ENCODE measurements around the gene AIM2. TPM values are rescaled to one million over a fixed set of nuclear protein-coding genes. Genes with fewer than 3 reads are reported as not detected.

AIM2 gene
- total and polyA plus RNA-seq, 10 of the 15 experiments (the other 5 are each of a cell fraction or from before 2014, with no cell fraction given) = 7.9 to 35.7 (median 12.8) TPM

- no peaks in the 10 kb centered on the region for H4K20me1 ChIP-seq (ENCODE audit: control insufficient read depth, insufficient read depth)
- H2AFZ ChIP-seq (ENCODE audit: control insufficient read depth, low read depth, low read length) = no peak overlapping the region
- H3K27ac ChIP-seq (ENCODE audit: control insufficient read depth, insufficient read depth) = no peak overlapping the region
- H3K9me3 ChIP-seq (replicated peaks; ENCODE audit: control insufficient read depth, insufficient read depth, low read length) = no peaks in the 10 kb centered on the region
- in situ Hi-C loops (cut with MboI) = loop anchor here (10.0 kb wide), 1 partner anchor 780 kb away; the partner anchor contains the start of gene CD1C
- H3K9ac ChIP-seq (ENCODE audit: control insufficient read depth, insufficient read depth, low read length) = no peak overlapping the region
- peaks cover 1 to 12% of the 10 kb centered on the region in 2 experiments; a peak in 1 of 4 replicates for H3K36me3 ChIP-seq (ENCODE audit: control insufficient read depth in 2 of 2, insufficient read depth in 2 of 2, low read length in 1 of 2)
- ATAC-seq = no peak
- BruUV-seq (replicated peaks) = no TSS peak
- intact Hi-C loops (cut with micrococcal nuclease; ENCODE audit: unreplicated experiment) = no loop called here
- no peak overlapping the region for H3K4me2 ChIP-seq (ENCODE audit: control insufficient read depth, insufficient read depth)
- H3K79me2 ChIP-seq (ENCODE audit: control insufficient read depth, insufficient read depth, low read length) = peaks cover 2% of the 10 kb centered on the region
- no peak for FAIRE-seq
- DNase-seq (ENCODE audit: low read depth, low spot score) = no peak
- ChIA-PET POLR2A (no interaction called here), RAD21 (ENCODE audit: unreplicated experiment) (no interaction called here), SMC1A (ENCODE audit: uncharacterized antibody, unreplicated experiment) (interaction anchor here (1.5 kb wide), 1 partner anchor 12 kb away, joined by 7 read pairs; the partner anchor contains the start of gene AIM2), CTCF (interaction anchor here (1.8 kb wide), 1 partner anchor 25 kb away, joined by 5 read pairs; no protein-coding TSS in a partner anchor)
- TF ChIP-seq NR2C2 (IDR thresholded peaks at IDR 0.05; ENCODE audit: borderline replicate concordance, control insufficient read depth, insufficient read length, low read depth) (no peak), NFYA (IDR thresholded peaks at IDR 0.05; ENCODE audit: borderline replicate concordance, low read depth, low read length) (no peak), TCF12 (IDR thresholded peaks at IDR 0.05; ENCODE audit: low read depth, low read length) (no peak), BACH1 (IDR thresholded peaks at IDR 0.05; ENCODE audit: borderline replicate concordance) (no peak)
- no peaks in the 10 kb centered on the region for H3K27me3 ChIP-seq (replicated peaks in 1 of 2; ENCODE audit: control insufficient read depth in 2 of 2, insufficient read depth in 2 of 2, low read length in 1 of 2)
- 97% methylated on average over 8 of the region's 8 CpGs for WGBS (ENCODE audit: insufficient coverage, insufficient replicate concordance, low lambda C conversion rate, missing lambda C conversion rate)
- H3K4me1 ChIP-seq (ENCODE audit: control insufficient read depth, insufficient read depth, low read length) = peaks cover 35% of the 10 kb centered on the region
- no peak overlapping the region for H3K4me3 ChIP-seq
These were observed 11.5 kb downstream of the AIM2 start for GRCh38 chr1:159065106-159065505.

DNA sequence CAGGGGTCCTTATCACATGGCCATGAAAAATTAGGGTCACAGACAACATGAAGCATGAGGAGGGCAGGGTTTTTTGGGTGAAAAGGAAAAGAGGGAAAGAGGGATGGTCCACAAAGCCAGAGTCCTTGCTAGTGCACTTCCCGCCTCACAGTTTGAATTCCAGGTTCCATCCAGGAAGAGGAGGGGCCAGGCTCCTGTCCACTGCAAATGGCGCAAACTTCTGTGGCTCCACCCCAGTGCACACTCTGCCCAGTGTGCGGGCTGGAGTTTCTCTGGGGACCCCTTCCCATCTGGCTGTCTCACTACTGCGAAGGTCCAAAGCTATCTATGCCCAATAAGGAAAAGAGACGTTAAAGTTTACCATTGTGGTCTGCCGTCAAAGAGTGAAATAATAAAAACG lies 17.8 kb downstream of the AIM2 start:
- Histone ChIP-seq H3K9ac (ENCODE audit: control insufficient read depth, insufficient read depth, low read length) (no peak overlapping the region), H3K36me3 (ENCODE audit: control insufficient read depth in 2 of 2, insufficient read depth in 2 of 2, low read length in 1 of 2) (peaks cover 9 to 26% of the 10 kb centered on the region in 2 experiments), H3K4me1 (ENCODE audit: control insufficient read depth, insufficient read depth, low read length) (no peaks in the 10 kb centered on the region), H4K20me1 (ENCODE audit: control insufficient read depth, insufficient read depth) (no peaks in the 10 kb centered on the region), H3K4me3 (no peak overlapping the region), H3K9me3 (replicated peaks; ENCODE audit: control insufficient read depth, insufficient read depth, low read length) (no peaks in the 10 kb centered on the region), H2AFZ (ENCODE audit: control insufficient read depth, low read depth, low read length) (no peak overlapping the region), H3K27me3 (replicated peaks in 1 of 2; ENCODE audit: control insufficient read depth in 2 of 2, insufficient read depth in 2 of 2, low read length in 1 of 2) (no peaks in the 10 kb centered on the region), H3K79me2 (ENCODE audit: control insufficient read depth, insufficient read depth, low read length) (no peaks in the 10 kb centered on the region), H3K27ac (ENCODE audit: control insufficient read depth, insufficient read depth) (no peak overlapping the region), H3K4me2 (ENCODE audit: control insufficient read depth, insufficient read depth) (no peak overlapping the region)
- in situ Hi-C loops (cut with MboI) = no loop called here
- ATAC-seq = no peak
- SMC1A ChIA-PET (ENCODE audit: uncharacterized antibody, unreplicated experiment) = interaction anchor here (1.1 to 7.0 kb wide), 4 partner anchors 12 to 30 kb away, joined by 3 to 50 read pairs (median 4); partner anchors contain the start of gene AIM2
- WGBS (ENCODE audit: insufficient coverage, insufficient replicate concordance, low lambda C conversion rate, missing lambda C conversion rate) = 81% methylated on average over 6 of the region's 7 CpGs
- RAD21 ChIA-PET (ENCODE audit: unreplicated experiment) = interaction anchor here (0.7 kb wide), 1 partner anchor 552 kb away, joined by 3 read pairs; no protein-coding TSS in a partner anchor
- no peak for TF ChIP-seq JUNB (IDR thresholded peaks at IDR 0.05)
- no peak for TF ChIP-seq BCL11A (IDR thresholded peaks at IDR 0.05; ENCODE audit: low read depth, low read length)
- TF ChIP-seq MYC (IDR thresholded peaks at IDR 0.05; ENCODE audit: insufficient read depth, insufficient read length, insufficient replicate concordance, low read length, severe bottlenecking) = no peak
- no peak for TF ChIP-seq TBL1XR1 (IDR thresholded peaks at IDR 0.05; ENCODE audit: low read depth, low read length)
- TF ChIP-seq USF2 (IDR thresholded peaks at IDR 0.05; ENCODE audit: borderline replicate concordance, low read depth, low read length) = no peak
- TF ChIP-seq ZNF592 (IDR thresholded peaks at IDR 0.05) = no peak
- DNase-seq (ENCODE audit: low read depth, low spot score) = no peak
- intact Hi-C loops (cut with micrococcal nuclease; ENCODE audit: unreplicated experiment) = loop anchor here (5.0 kb wide), 1 partner anchor 36 kb away; no protein-coding TSS in a partner anchor
- no peak for FAIRE-seq
- POLR2A ChIA-PET = interaction anchor here (1.1 kb wide), 1 partner anchor 29 kb away, joined by 6 read pairs; no protein-coding TSS in a partner anchor
- BruUV-seq (replicated peaks) = no TSS peak
- CTCF ChIA-PET = interaction anchor here (1.5 to 6.0 kb wide), 2 partner anchors 11 to 30 kb away, joined by 5 to 51 read pairs; no protein-coding TSS in a partner anchor

Data from GM12878 (cell line).